HG03558 (cell line): ENCODE data around the gene CLIC1.

ENCODE experiments used
- ATAC-seq: cut with Tn5 transposase; IDR thresholded peaks from one replicate; pipeline ENCODE4 v1.9.1; 2021; ENCODE audit warnings: moderate number of reproducible peaks; ENCODE audit not compliant: unreplicated experiment; ENCODE audit errors: extremely low read depth

The CLIC1 gene

GRCh38 chr6:31736021-31736767 lies at the start of gene CLIC1:
TSS of gene CLIC1 (minus strand) at chr6:31736530. CDS start at chr6:31736300, 230 bp downstream.
- no peak for ATAC-seq

- no peak for ATAC-seq
Observed at GRCh38 chr6:31785475-31785874, 49.1 kb upstream of the CLIC1 start.

GRCh38 chr6:31784098-31784925 lies 48.0 kb upstream of the CLIC1 start:
- no peak for ATAC-seq

- no peak for ATAC-seq
Observed at GRCh38 chr6:31782126-31782855, 46.0 kb upstream of the CLIC1 start.

- no peak for ATAC-seq
Observed at GRCh38 chr6:31781244-31782125, 45.2 kb upstream of the CLIC1 start.

GRCh38 chr6:31780507-31781243 lies 44.3 kb upstream of the CLIC1 start:
- ATAC-seq: no peak

GRCh38 chr6:31779908-31780307 lies 43.6 kb upstream of the CLIC1 start:
- ATAC-seq: no peak

GRCh38 chr6:31778999-31779885 lies 42.9 kb upstream of the CLIC1 start:
- no peak for ATAC-seq

GRCh38 chr6:31778193-31778592 lies 41.9 kb upstream of the CLIC1 start:
- no peak for ATAC-seq

GRCh38 chr6:31777667-31778050 lies 41.3 kb upstream of the CLIC1 start:
- ATAC-seq: no peak

GRCh38 chr6:31776989-31777666 lies 40.8 kb upstream of the CLIC1 start, which contains the start of gene VWA7:
TSS of gene VWA7 (minus strand) at chr6:31777328. CDS start at chr6:31776779, 549 bp downstream.
- peak; percentile 34 for ATAC-seq

- ATAC-seq: no peak
Observed at GRCh38 chr6:31776485-31776988, 40.2 kb upstream of the CLIC1 start.

GRCh38 chr6:31775633-31776484 lies 39.5 kb upstream of the CLIC1 start:
- no peak for ATAC-seq

GRCh38 chr6:31775184-31775583 lies 38.9 kb upstream of the CLIC1 start:
- ATAC-seq: no peak

- ATAC-seq: no peak
Observed at GRCh38 chr6:31771992-31772358, 35.6 kb upstream of the CLIC1 start.

- no peak for ATAC-seq
Observed at GRCh38 chr6:31770860-31771259, 34.5 kb upstream of the CLIC1 start.
